ENCODE data around the gene KCNG1.
A peak's percentile ranks its signal among the peaks of the same experiment; 100 is the strongest.

Gene KCNG1

DNA sequence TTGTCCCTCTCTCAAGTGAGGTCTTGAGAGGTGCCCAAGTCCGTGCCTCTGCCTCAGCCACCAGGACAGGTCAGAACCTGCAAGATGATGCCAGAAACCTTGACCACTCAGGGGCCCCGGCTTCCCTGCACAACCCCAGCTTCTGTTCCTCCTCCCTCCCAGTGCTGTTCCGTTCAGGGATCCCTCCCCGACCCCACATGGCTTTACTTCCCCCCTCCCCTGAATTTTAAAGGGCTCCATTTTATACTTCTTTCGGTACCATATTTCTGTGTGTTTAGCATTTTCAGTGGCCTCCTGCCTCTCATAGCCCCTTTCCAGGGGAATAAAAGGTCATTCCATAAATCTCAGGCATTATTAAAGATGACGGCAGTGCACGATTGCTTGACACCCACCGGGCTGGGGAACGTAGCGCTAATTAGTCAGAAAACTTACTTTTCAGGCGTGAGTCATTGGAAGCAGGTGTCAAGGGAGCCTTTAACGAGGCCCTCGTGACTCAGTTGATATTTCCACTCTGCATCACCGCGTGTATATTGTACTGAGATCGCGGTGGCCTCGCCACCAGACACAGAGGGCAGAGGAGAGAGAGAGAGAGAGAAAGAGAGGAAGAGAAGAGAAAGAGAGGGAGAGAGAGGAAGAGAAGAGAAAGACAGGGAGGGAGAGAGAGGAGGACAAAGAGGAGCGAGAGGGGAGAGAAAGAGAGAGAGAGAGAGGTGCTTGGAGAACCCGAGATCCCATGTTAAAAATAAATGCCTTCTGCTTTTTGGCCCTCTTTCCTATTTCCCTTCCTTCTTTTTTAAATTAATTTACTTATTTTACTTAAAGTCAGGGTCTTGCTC is 21.3 kb downstream of the KCNG1 start:
- H3K4me3 ChIP-seq (replicated peaks; ENCODE audit: low read depth, low read length): no peak overlapping the region
- DNase-seq (ENCODE audit: extremely low read depth, low read depth): no peak
- TF ChIP-seq, protein P1, sequence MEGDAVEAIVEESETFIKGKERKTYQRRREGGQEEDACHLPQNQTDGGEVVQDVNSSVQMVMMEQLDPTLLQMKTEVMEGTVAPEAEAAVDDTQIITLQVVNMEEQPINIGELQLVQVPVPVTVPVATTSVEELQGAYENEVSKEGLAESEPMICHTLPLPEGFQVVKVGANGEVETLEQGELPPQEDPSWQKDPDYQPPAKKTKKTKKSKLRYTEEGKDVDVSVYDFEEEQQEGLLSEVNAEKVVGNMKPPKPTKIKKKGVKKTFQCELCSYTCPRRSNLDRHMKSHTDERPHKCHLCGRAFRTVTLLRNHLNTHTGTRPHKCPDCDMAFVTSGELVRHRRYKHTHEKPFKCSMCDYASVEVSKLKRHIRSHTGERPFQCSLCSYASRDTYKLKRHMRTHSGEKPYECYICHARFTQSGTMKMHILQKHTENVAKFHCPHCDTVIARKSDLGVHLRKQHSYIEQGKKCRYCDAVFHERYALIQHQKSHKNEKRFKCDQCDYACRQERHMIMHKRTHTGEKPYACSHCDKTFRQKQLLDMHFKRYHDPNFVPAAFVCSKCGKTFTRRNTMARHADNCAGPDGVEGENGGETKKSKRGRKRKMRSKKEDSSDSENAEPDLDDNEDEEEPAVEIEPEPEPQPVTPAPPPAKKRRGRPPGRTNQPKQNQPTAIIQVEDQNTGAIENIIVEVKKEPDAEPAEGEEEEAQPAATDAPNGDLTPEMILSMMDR (IDR thresholded peaks at IDR 0.05; ENCODE audit: low read depth, low read length, missing control alignments): no peak

GRCh38 chr20:50999355-50999754 is 23.6 kb downstream of the KCNG1 start:
- DNase-seq (ENCODE audit: extremely low read depth, low read depth): no peak
- no peak overlapping the region for H3K4me3 ChIP-seq (replicated peaks; ENCODE audit: low read depth, low read length)
- TF ChIP-seq, protein P1 (IDR thresholded peaks at IDR 0.05; ENCODE audit: low read depth, low read length, missing control alignments): no peak

GRCh38 chr20:50996901-50997865 is 25.7 kb downstream of the KCNG1 start:
- TF ChIP-seq, protein P1 (IDR thresholded peaks at IDR 0.05; ENCODE audit: low read depth, low read length, missing control alignments): no peak
- no peak overlapping the region for H3K4me3 ChIP-seq (replicated peaks; ENCODE audit: low read depth, low read length)
- DNase-seq (ENCODE audit: extremely low read depth, low read depth): no peak

GRCh38 chr20:50995506-50995905 is 27.4 kb downstream of the KCNG1 start:
- DNase-seq (ENCODE audit: extremely low read depth, low read depth): no peak
- TF ChIP-seq, protein P1 (IDR thresholded peaks at IDR 0.05; ENCODE audit: low read depth, low read length, missing control alignments): no peak
- H3K4me3 ChIP-seq (replicated peaks; ENCODE audit: low read depth, low read length): no peak overlapping the region

- H3K4me3 ChIP-seq (replicated peaks; ENCODE audit: low read depth, low read length): no peak overlapping the region
- no peak for DNase-seq (ENCODE audit: extremely low read depth, low read depth)
- TF ChIP-seq, protein P1 (IDR thresholded peaks at IDR 0.05; ENCODE audit: low read depth, low read length, missing control alignments): no peak
These were observed 29.0 kb downstream of the KCNG1 start for GRCh38 chr20:50993876-50994275.

DNA sequence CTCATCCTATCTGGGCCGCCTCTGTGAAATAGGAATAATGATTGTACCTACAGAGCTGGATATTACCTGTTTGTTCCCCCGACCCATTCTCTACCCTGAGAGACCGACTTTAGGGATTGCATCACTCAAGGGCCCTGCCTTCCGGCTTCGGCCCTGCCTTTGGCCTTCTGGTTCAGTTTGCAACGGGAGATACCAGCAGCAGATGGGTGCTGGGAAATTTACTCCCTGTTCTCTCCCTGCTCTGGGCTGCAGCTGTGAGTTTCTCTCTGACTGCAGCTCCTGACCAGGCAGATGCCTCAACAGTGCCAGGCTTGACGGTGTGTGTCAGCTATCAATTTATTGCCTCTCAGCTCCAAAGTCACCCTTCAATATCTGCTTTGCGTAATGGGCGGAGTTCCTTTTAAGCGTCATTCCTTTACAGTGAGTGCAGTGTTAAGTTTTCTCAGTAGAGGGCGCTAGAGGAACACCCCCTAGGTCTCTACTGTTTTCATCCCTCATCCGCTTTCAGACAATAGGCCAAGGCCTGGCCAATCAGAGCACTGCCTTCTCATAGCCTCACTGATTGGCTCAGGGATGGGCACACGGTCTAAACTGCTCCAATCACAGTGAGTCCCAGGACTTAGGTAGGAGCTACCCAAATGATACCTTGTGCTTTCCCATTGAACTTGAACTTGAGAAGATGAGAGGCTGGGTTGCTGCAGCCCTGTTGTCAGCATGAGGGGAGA is 30.0 kb downstream of the KCNG1 start:
- H3K4me3 ChIP-seq (replicated peaks; ENCODE audit: low read depth, low read length): no peak overlapping the region
- TF ChIP-seq, protein P1 (IDR thresholded peaks at IDR 0.05; ENCODE audit: low read depth, low read length, missing control alignments): peak; percentile 72
- no peak for DNase-seq (ENCODE audit: extremely low read depth, low read depth)

All from HFF-Myc (cell line).